Measurements from ENCODE around the gene UBE4B.
A peak's percentile ranks its signal among the peaks of the same experiment; 100 is the strongest.

UBE4B gene

GRCh38 chr1:10117132-10117531 is 84.4 kb downstream of the UBE4B start:
- no peak for DNase-seq (ENCODE audit: low spot score)

DNA sequence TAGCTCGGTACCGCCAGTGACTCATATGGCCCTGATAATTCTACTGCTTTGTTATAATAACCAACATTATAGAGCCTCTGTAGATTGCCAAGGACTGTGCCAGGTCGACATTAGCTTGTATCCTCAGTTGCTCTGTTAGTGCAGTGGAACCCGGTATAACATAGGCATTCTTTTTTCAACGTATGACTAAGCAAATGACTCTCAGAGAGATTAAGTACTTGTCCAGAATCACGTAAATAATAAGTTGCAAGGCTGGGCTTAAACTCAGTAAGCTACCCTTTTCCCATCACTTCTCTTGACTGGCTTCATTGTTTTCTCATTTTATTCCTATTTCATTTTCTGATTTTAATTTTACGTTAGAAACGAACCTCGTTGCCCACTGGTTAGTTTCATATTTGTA is 85.1 kb downstream of the UBE4B start:
- DNase-seq (ENCODE audit: low spot score), result no peak

DNA sequence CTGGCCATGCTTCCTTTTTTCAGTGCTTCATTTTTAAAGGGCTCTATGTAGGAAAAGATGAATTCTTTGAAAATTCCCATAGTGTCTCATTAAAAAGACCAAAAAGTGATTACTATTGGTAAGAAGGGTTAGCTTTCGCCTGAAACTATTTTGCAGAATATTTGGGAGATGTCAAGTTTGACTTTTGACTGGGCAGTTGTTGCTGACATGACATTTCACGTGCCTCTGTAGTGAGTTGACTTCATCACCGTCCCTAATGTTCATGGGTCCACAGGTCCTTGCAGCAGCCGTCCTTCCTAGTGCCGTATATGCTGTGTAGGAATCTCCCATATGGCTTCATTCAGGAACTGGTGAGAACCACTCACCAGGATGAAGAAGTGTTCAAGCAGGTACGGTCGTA is 88.9 kb downstream of the UBE4B start:
- no peak for DNase-seq (ENCODE audit: low spot score)

GRCh38 chr1:10122926-10123325 is 90.2 kb downstream of the UBE4B start:
- DNase-seq (ENCODE audit: low spot score), result no peak

GRCh38 chr1:10128101-10128765 is 95.5 kb downstream of the UBE4B start:
- no peak for DNase-seq (ENCODE audit: low spot score)

DNA sequence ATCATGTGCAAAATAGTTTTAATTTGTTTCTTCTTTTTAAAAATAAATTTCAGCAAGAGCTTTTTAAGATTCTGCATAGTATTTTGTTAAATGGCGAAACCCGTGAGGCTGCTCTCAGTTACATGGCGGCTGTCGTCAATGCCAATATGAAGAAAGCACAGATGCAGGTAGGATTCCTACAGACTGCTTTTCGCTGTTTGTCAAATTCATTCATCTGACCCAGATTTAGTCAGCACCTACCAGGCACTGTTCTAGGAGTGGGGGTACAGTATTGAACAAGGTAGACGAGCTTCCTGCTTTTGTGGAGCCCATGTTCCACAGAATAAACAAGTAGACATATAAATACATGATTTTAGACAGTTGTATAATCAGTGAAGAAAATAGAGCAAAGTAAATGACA is 99.6 kb downstream of the UBE4B start:
- DNase-seq (ENCODE audit: low spot score), result no peak

DNA sequence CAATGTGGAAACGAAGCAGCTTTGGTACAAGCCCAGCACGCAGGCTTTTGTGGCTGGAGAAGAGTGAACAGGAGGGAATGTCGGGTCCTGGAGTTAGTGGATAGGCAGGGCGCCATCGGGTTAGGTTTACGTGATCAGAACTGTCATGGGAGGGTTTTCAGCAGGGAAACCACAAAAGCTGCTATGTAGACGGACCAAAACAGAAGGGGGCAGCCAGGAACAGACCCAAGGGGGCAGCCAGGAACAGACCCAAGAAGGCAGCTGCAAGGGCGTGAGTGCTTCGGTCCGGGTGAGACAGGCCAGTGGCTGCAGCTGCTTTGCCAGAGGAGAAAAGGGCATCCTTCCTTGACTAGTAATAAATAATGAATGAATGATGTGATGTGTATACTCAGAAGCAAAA is 100.1 kb downstream of the UBE4B start:
- no peak for DNase-seq (ENCODE audit: low spot score)

- DNase-seq (ENCODE audit: low spot score), result no peak
Measured at GRCh38 chr1:10140981-10141380, 108.2 kb downstream of the UBE4B start.

DNA sequence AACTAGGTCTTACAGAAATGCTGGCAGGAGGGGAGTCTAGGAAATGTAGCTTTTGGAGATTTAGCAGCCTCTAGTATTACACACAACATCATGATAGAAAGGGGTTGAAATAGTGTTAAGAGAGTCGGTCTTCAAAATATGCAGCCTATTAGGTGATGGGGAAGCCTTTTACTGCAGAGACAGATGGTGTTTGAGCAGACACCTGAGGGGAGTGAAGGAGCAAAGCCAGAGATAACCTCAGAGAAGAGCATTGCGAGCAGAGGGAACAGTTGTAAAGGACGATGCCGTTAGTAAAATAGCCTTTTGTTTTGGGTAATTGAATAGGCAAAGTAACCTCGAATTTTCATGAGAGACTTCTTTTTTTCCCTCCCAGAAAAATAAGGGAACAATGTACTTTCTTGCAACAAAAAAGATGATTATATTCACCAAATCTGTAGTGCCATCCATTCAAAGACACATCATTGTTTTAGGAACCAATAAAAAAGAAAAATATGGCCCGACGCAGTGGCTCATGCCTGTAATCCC is 111.3 kb downstream of the UBE4B start:
- no peak for DNase-seq (ENCODE audit: low spot score)

DNA sequence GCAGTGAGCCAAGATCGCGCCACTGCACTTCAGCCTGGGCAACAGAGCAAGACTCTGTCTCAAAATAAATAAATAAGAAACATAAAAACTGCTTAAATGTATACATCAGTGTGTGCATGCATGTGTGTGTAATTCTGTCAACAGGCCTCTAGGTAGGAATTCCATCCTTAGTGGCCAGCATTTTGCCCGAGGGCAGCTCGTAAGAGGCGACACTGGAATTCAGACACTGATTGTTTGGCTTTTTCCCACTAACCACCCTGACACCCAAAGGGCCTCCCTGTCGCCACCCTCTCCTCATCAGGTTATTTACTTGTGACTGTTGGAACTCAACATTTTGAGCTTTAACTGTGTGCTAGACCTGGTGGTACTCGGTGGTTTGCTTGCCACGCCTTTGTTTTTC is 113.6 kb downstream of the UBE4B start:
- DNase-seq (ENCODE audit: low spot score), result no peak

DNA sequence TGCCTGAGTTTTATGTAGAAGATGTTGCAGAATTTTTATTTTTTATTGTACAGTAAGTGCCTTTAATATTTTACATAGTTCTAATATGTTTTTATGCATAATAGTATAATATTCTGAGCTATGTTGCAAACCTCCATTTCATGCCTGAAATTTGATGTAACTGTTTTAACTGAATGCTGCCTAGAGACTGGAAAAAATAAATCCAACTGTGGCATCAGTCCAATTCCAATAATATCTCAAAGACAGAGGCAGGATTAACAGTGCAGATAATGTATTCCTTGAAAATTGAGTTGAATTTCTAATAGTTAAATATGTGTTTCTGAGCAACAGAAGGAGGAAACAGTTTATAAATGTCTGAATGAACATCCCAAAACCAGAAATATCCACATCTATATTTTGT is 116.5 kb downstream of the UBE4B start:
- no peak for DNase-seq (ENCODE audit: low spot score)

DNA sequence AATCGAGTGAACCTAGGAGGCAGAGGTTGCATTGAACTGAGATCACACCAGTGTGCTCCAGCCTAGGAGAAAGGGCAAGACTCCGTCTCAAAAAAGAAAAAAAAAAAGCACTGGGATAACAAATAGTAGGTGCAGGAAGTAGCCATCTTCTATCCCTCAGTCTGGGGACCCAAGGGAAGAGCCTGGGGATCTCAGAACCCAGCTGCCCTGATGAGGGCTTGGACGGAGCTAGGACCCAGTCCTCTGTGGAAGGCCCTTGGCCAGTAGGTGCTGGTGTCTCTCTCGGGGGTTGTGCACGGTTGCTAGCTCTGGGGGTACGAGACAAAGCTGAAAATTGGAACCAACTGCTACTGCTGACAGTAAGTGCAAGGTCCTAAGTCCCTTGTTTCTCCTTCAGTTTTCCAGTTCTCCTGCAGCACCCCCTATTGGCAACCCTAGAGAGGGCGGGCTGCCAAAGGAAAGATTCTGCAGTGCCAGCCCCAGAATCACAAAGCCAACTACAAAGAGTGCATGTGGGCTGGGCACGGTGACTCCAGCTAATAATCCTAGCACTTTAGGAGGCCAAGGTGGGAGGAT is 120.0 kb downstream of the UBE4B start:
- peak; percentile 8 for DNase-seq (ENCODE audit: low spot score)

DNA sequence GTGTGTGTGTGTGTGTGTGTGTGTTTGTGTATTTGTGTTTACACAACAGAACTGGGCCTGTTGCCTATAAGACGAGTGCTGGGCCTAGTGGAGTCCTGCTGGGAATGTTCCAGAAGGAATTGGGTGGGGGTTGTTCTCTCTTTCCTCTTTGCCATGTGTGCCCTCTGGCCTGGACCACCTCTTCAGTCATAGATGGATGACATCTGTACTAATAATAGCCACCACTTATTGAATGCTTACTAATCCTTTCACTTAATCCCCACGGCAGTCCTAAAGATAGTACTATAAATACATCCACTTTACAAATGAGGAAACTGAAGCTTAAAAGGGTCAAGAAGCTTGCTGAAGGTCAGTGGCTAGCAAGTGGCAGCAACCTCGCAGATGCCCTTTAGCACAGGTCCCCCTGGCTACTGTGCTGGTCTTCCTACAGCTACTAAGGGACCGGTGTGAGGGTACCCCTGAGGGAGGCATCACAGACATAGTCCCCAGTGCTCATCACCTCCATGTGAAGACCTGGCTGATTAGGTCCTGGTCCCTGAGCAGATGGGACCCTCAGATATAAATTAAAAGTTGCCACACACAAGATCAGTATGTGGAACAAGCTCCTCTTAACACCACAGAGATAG is 122.4 kb downstream of the UBE4B start:
- DNase-seq (ENCODE audit: low spot score), result no peak

DNA sequence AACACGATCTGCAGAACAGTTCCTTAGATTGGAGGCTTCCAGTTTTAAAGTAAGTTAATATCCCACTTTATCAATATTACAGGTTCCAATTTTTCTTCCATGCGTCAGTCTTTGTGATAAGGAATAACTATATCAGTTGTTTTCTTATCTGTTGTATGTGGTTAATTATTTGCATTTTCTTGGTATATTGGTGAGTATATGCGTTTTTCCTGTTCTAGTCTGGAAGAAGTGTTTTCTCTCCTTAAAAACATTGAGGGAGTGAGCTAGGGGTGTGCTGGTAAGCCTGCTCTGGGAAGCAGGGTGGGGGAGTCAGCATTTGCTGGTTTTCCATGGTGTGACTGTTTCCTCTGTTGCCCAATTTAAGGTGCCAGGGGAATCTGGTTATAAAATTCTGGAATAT is 127.4 kb downstream of the UBE4B start:
- no peak for DNase-seq (ENCODE audit: low spot score)

DNA sequence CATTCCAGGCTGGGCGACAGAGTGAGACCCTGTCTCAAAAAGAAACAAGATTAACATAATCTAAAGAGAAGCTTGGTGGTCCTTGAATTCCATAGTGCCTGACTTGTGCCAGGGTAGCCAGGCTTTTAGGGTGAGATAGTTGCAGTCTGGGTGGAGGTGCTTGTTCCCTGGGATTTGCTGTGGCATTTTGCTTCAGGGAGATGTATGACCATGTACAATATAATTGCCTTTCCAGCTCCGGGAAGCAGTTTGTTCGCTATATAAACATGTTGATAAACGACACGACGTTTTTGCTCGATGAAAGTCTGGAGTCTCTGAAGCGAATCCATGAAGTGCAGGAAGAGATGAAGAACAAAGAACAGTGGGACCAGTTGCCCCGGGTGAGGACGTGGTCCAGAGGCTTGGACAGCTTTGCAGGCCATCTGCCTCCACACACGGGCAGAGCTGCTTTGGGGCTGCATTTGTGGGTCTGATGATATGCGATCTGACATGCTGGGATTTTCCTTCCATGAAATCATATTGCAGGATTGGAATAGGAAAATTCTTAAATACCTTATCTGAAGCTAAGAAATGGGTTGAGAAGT is 128.2 kb downstream of the UBE4B start:
- DNase-seq (ENCODE audit: low spot score), result no peak

- no peak for DNase-seq (ENCODE audit: low spot score)
Measured at GRCh38 chr1:10161541-10162290, 129.0 kb downstream of the UBE4B start.

DNA sequence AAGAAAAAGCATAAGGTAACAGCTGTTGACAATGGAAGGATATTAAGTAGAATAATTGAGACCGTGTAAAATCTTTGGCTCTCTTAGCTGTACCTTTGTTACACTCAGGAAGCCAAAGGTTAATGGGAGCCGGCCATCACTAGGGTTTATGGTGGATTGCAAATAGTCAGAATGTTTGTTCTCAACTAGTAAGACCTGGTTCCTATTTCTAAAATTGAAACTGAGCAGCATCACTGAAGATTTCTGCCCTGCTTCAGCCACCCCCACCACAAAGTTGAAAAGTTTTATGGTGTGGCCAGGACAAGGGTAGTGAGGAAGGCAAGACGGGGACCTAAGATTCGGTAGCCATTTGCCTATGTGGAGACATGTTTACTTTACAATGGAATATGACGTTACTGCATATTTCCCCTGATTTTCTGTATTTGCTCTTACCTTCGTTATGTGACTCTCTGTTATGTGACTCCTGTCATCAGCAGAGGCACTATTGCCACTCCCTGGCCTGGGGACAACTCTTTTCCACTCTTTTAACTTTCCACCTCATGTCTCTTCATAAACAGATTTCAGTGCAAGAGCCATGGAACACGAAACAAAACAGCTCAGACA is 136.3 kb downstream of the UBE4B start:
- no peak for DNase-seq (ENCODE audit: low spot score)

DNA sequence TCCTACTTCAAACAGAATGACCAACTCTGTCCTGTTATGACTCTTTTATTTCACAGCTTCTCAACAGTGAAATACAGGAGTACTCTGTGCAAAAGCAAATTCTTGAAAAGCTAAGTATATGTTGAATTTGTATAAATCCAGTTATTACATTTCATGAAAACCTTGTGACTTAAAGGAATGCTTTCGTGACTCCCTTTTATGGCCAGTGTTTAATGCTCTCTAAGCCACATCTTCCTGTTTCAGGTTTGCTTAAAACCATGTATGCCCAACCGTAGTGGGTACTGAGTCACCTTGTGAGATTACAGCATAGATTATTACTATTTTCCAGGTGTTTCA is 137.4 kb downstream of the UBE4B start:
- peak; percentile 25 for DNase-seq (ENCODE audit: low spot score)

DNA sequence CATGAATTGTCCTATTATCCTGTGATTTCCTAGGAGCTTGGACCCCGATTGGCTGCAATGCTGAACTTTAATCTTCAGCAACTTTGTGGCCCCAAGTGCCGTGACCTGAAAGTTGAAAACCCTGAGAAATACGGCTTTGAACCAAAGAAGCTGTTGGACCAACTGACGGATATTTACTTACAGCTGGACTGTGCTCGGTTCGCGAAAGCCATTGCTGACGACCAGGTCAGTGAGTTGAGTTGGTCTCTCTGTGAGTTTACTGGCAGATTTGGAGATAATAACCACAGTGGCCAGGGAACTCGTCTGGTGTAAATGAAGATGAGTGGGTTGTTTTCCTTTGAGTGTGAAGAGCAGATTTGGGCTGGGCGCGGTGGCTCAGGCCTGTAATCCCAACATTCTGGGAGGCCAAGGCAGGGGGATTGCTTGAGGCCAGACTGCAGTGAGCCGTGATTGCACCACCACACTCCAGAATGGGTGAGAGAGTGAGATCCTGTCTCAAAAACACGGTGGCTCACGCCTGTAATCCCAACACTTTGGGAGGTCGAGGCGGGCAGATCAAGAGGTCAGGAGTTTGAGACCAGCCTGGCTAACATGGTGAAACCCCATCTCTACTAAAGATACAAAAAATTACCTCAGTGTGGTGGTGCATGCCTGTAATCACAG is 138.5 kb downstream of the UBE4B start:
- DNase-seq (ENCODE audit: low spot score), result no peak

GRCh38 chr1:10171995-10172669 is 139.4 kb downstream of the UBE4B start:
- no peak for DNase-seq (ENCODE audit: low spot score)

DNA sequence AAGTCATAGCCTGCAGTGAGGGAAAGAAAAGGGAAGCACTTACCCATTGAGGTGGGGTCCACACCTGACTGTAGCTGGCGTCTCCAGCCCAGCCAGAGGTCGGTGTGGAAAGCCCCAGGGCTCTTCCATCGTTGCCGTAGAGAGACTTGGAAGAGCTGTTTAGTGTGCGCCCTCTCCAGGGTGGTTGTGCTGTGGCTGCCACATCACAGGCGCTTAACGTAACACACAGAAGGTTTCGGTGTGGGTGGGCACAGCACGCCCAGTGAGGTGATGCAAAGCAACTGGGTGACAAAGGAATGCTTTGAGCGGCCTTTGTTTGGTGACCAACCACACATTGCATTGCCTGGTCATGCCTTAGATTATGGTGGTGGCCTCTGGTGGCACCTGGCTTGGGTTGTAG is 140.8 kb downstream of the UBE4B start:
- DNase-seq (ENCODE audit: low spot score), result no peak
